ENCODE results near the gene ARL5C.

DNA sequence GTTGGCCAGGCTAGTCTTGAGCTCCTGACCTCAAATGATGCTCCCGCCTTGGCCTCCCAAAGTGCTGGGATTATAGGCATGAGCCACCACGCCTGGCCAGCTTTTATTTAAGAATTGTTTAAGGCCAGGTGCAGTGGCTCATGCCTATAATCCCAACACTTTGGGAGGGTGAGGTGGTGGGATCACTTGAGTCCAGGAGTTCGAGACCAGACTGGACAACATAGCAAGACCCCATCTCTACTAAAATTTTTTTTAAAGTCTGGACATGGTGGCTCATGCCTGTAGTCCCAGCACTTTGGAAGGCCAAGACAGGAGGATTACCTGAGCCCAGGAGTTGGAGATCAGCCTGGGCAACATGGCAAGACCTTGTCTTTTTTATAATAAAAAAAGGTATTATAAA, 19.7 kb downstream of the ARL5C start:
- TF ChIP-seq, protein P1, sequence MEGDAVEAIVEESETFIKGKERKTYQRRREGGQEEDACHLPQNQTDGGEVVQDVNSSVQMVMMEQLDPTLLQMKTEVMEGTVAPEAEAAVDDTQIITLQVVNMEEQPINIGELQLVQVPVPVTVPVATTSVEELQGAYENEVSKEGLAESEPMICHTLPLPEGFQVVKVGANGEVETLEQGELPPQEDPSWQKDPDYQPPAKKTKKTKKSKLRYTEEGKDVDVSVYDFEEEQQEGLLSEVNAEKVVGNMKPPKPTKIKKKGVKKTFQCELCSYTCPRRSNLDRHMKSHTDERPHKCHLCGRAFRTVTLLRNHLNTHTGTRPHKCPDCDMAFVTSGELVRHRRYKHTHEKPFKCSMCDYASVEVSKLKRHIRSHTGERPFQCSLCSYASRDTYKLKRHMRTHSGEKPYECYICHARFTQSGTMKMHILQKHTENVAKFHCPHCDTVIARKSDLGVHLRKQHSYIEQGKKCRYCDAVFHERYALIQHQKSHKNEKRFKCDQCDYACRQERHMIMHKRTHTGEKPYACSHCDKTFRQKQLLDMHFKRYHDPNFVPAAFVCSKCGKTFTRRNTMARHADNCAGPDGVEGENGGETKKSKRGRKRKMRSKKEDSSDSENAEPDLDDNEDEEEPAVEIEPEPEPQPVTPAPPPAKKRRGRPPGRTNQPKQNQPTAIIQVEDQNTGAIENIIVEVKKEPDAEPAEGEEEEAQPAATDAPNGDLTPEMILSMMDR (IDR thresholded peaks at IDR 0.05; ENCODE audit: low read depth, low read length, missing input control): no peak
- no peak for TF ChIP-seq NR2F2 (IDR thresholded peaks at IDR 0.05)

All from liver (tissue), 3 donors.